Ovary (tissue), 3 donors: Measurements from ENCODE around the gene KRT83.

Experiments
- POLR2A ChIP-seq: fragments of 450-650 bp; IDR thresholded peaks from one replicate; pipeline ENCODE4 v1.6.1; 2017; ENCODE audit warnings: antibody characterized with exemption, mild to moderate bottlenecking, moderate library complexity
- TF ChIP-seq, protein P1 (sequence below), 3 donors: fragments of 450-650 bp in 2 of 3; fragments of 200-600 bp in 1 of 3; IDR thresholded peaks; one replicate each; pipeline versions ENCODE4 v1.5.1 to v1.8.0; 2016 to 2022; ENCODE audit warnings: antibody characterized with exemption in 3 of 3, mild to moderate bottlenecking in 1 of 3
- donor health status: DM: no; HTN: no; CAD: no.

DNA sequence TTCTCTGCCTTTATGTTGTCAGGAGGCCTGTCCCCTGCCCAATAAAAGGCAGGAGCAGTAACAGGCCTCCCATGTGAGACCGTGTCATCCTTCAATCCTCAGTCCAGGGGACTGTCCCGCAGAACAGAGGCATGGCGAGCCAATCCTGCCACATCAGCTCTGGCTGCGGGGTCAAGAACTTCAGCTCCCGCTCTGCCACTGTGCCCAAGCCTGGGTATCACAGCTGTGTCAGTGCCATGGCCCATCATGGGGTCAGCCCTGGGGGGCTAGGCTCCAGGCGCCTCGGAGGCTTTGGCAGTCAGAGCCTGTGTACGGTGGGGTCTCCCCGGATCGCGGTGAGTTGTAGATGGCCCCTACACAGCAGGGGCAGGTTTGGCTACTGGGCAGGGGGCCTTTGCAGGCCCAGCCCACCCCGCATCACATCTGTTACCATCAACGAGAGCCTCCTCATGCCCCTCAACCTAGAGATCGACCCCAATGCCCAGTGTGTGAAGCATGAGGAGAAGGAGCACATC lies 19.9 kb upstream of the KRT83 start:
- TF ChIP-seq, protein P1, sequence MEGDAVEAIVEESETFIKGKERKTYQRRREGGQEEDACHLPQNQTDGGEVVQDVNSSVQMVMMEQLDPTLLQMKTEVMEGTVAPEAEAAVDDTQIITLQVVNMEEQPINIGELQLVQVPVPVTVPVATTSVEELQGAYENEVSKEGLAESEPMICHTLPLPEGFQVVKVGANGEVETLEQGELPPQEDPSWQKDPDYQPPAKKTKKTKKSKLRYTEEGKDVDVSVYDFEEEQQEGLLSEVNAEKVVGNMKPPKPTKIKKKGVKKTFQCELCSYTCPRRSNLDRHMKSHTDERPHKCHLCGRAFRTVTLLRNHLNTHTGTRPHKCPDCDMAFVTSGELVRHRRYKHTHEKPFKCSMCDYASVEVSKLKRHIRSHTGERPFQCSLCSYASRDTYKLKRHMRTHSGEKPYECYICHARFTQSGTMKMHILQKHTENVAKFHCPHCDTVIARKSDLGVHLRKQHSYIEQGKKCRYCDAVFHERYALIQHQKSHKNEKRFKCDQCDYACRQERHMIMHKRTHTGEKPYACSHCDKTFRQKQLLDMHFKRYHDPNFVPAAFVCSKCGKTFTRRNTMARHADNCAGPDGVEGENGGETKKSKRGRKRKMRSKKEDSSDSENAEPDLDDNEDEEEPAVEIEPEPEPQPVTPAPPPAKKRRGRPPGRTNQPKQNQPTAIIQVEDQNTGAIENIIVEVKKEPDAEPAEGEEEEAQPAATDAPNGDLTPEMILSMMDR (IDR thresholded peaks at IDR 0.05), result no peak
- no peak for TF ChIP-seq POLR2A
